ENCODE results near the gene CFAP119.
A peak's percentile ranks its signal among the peaks of the same experiment; 100 is the strongest.
"Not testable (repeated sequence)": the region's sequence is repeated elsewhere in the genome, so short reads cannot be mapped to it uniquely, and the experiment has no call there.

CFAP119 gene

GRCh38 chr16:30761928-30762902, at the start of gene CFAP119, which contains the start of gene RNF40:
TSS of gene CFAP119 (minus strand) at chr16:30762062. CDS start at chr16:30761748, 314 bp downstream.
TSS of gene RNF40 (plus strand) at chr16:30762322. CDS start at chr16:30762546, 224 bp downstream.
- peak; percentile 81 for DNase-seq

GRCh38 chr16:30809675-30810074, 47.8 kb upstream of the CFAP119 start:
- DNase-seq = not testable (repeated sequence)

- DNase-seq = not testable (repeated sequence)
Measured at GRCh38 chr16:30808890-30809426, 47.1 kb upstream of the CFAP119 start.

- no peak for DNase-seq
Measured at GRCh38 chr16:30808146-30808545, 46.3 kb upstream of the CFAP119 start.

GRCh38 chr16:30805370-30806169, 43.7 kb upstream of the CFAP119 start:
- DNase-seq = peak; percentile 51

- no peak for DNase-seq
Measured at GRCh38 chr16:30805056-30805369, 43.2 kb upstream of the CFAP119 start.

- no peak for DNase-seq
Measured at GRCh38 chr16:30802936-30803335, 41.1 kb upstream of the CFAP119 start.

GRCh38 chr16:30797670-30798309, 35.9 kb upstream of the CFAP119 start:
- DNase-seq = no peak

GRCh38 chr16:30794634-30795033, 32.8 kb upstream of the CFAP119 start:
- DNase-seq = no peak

- DNase-seq = no peak
Measured at GRCh38 chr16:30793508-30794069, 31.7 kb upstream of the CFAP119 start.

- no peak for DNase-seq
Measured at GRCh38 chr16:30787613-30788378, 25.9 kb upstream of the CFAP119 start.

GRCh38 chr16:30786936-30787612, 25.2 kb upstream of the CFAP119 start, which contains the start of gene ZNF629:
TSS of gene ZNF629 (minus strand) at chr16:30787205. CDS start at chr16:30784482, 2,723 bp downstream.
- DNase-seq = peak; percentile 11

- no peak for DNase-seq
Measured at GRCh38 chr16:30786115-30786935, 24.5 kb upstream of the CFAP119 start.

GRCh38 chr16:30785126-30786106, 23.6 kb upstream of the CFAP119 start:
- no peak for DNase-seq

GRCh38 chr16:30784215-30784614, 22.4 kb upstream of the CFAP119 start:
- DNase-seq = no peak

GRCh38 chr16:30783280-30784109, 21.6 kb upstream of the CFAP119 start:
- DNase-seq = no peak

GRCh38 chr16:30782486-30783279, 20.8 kb upstream of the CFAP119 start:
- DNase-seq = no peak
